MCF 10A (cell line): ENCODE data around the gene TEAD1. TPM values are rescaled to one million over a fixed set of nuclear protein-coding genes. Genes with fewer than 3 reads are reported as not detected.

Experiments used
- BruUV-seq: library from RNA; stranded (reverse); fragments of 400-500 nt; replicated peaks from 2 replicates; lab custom pipeline; 2021; lab: Mats Ljungman, UMichigan
- CTCF ChIA-PET: fragments of 300-600 bp; sonication (Branson Sonifier 250); formaldehyde crosslinking; extraction: SDS; loops from one replicate; lab custom pipeline; 2021; ENCODE audit warnings: antibody characterized with exemption, inconsistent platforms; lab: Yijun Ruan, JAX
- POLR2A ChIA-PET: fragments of 300-600, 350-650 bp; sonication (Branson Sonifier 250); formaldehyde crosslinking; extraction: SDS; loops from one replicate; lab custom pipeline; 2020; ENCODE audit warnings: antibody characterized with exemption, inconsistent platforms; lab: Yijun Ruan, JAX
- DNase-seq: peaks from one replicate; pipeline ENCODE4 v3.0.0-alpha.2; 2018; ENCODE audit not compliant: unreplicated experiment
- H3K27ac Mint-ChIP-seq: one replicate; pipeline ENCODE4 v1.8.0; 2022; ENCODE audit warnings: mild to moderate bottlenecking, low read depth, mixed read lengths; ENCODE audit not compliant: unreplicated experiment
- H3K27me3 Mint-ChIP-seq: one replicate; pipeline ENCODE4 v1.8.0; 2022; ENCODE audit warnings: mixed read lengths; ENCODE audit not compliant: insufficient read depth, unreplicated experiment
- H3K36me3 Mint-ChIP-seq: one replicate; pipeline ENCODE4 v1.8.0; 2022; ENCODE audit warnings: mild to moderate bottlenecking, moderate library complexity, mixed read lengths; ENCODE audit not compliant: insufficient read depth, unreplicated experiment
- H3K4me1 Mint-ChIP-seq: one replicate; pipeline ENCODE4 v1.8.0; 2022; ENCODE audit warnings: mixed read lengths; ENCODE audit not compliant: insufficient read depth, unreplicated experiment
- H3K4me3 Mint-ChIP-seq: one replicate; pipeline ENCODE4 v1.8.0; 2022; ENCODE audit warnings: mild to moderate bottlenecking, moderate library complexity, mixed read lengths; ENCODE audit not compliant: unreplicated experiment
- H3K9me3 Mint-ChIP-seq: one replicate; pipeline ENCODE4 v1.8.0; 2022; ENCODE audit warnings: mixed read lengths; ENCODE audit not compliant: unreplicated experiment
- CTCF ChIP-seq: fragments of 200-600 bp; IDR thresholded peaks from one replicate; pipeline ENCODE4 v1.8.0; 2022; ENCODE audit warnings: antibody characterized with exemption, mild to moderate bottlenecking; ENCODE audit not compliant: unreplicated experiment
- intact Hi-C: fragments of 100-400 bp; cut with micrococcal nuclease; formaldehyde crosslinking; loops from 2 replicates; pipeline ENCODE4 v1.14.1; 2022
- total RNA-seq: library from RNA; stranded (reverse); gene quantifications from 2 replicates; pipeline ENCODE4 v1.2.3, GENCODE V29; 2022

TEAD1 gene
- total RNA-seq, 1 experiment from 2014 or later: 123 TPM

DNA sequence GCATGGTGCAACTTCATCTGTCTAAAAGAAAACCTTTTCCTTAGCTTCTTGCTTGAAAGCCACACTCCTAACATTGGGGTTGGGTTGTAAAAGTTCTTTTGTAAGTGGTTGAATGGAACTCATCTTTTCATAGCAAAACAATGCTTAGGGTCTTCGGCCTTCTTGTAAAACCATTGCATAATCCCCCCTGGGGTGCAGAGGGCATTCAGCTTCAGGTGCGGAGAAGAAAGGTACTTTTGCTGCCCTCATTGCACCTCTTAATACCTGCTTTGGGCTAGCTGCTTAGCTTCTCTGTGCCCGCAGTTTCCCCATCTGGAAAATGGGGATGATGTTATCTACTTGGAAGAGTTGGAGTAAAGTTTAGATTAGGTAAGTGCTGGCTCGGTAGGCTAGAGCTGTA is 10.1 kb downstream of the TEAD1 start:
- no peak overlapping the region for H3K4me3 Mint-ChIP-seq
- intact Hi-C loops: no loop called here
- no peak for DNase-seq
- H3K36me3 Mint-ChIP-seq: peaks cover 59% of the 10 kb centered on the region
- TF ChIP-seq CTCF: no peak
- BruUV-seq: no TSS peak
- H3K9me3 Mint-ChIP-seq: no peaks in the 10 kb centered on the region
- no peaks in the 10 kb centered on the region for H3K27me3 Mint-ChIP-seq
- peaks cover 82% of the 10 kb centered on the region for H3K4me1 Mint-ChIP-seq
- ChIA-PET CTCF (interaction anchor here (0.6 to 1.1 kb wide), 4 partner anchors 22 to 703 kb away, joined by 3 read pairs; no protein-coding TSS in a partner anchor), POLR2A (interaction anchor here (0.7 to 2.9 kb wide), 8 partner anchors 9 to 354 kb away, joined by 3 to 42 read pairs (median 4); no protein-coding TSS in a partner anchor)
- peak overlapping the region; percentile 80 for H3K27ac Mint-ChIP-seq

DNA sequence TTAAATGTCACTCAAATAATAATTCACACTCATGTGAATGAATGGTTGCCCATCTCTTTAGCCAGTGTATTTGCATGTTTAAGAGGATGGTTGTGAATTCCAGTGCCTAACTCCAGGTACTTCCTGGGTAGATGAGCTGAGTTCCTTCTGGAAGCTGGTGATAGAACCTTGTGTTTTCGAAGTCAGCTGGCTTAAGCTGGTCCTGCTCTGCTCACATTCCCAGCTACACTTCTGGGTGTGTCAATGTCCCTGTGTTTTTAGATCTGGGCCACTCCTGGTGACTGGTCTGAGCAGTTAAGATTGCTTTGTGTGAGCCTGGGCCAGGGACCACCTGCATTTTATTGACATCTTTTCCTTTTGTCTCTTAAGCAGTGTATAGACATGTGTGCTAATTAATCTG is 10.6 kb downstream of the TEAD1 start:
- no peak overlapping the region for H3K4me3 Mint-ChIP-seq
- H3K36me3 Mint-ChIP-seq: peaks cover 58% of the 10 kb centered on the region
- TF ChIP-seq CTCF: no peak
- no TSS peak for BruUV-seq
- peak overlapping the region; percentile 80 for H3K27ac Mint-ChIP-seq
- intact Hi-C loops: no loop called here
- H3K4me1 Mint-ChIP-seq: peaks cover 80% of the 10 kb centered on the region
- DNase-seq: no peak
- no peaks in the 10 kb centered on the region for H3K27me3 Mint-ChIP-seq
- ChIA-PET CTCF (interaction anchor here (0.6 to 1.1 kb wide), 4 partner anchors 21 to 704 kb away, joined by 3 read pairs; no protein-coding TSS in a partner anchor), POLR2A (interaction anchor here (0.7 to 2.9 kb wide), 8 partner anchors 9 to 354 kb away, joined by 3 to 42 read pairs (median 4); no protein-coding TSS in a partner anchor)
- no peaks in the 10 kb centered on the region for H3K9me3 Mint-ChIP-seq

- intact Hi-C loops: no loop called here
- H3K4me3 Mint-ChIP-seq: no peak overlapping the region
- DNase-seq: no peak
Measured at GRCh38 chr11:12685229-12685628, 11.0 kb downstream of the TEAD1 start.

More at GRCh38 chr11:12685229-12685628, 11.0 kb downstream of the TEAD1 start:
- no peaks in the 10 kb centered on the region for H3K27me3 Mint-ChIP-seq
- CTCF ChIA-PET: interaction anchor here (1.0 to 1.1 kb wide), 3 partner anchors 21 to 704 kb away, joined by 3 read pairs; no protein-coding TSS in a partner anchor
- no peak for TF ChIP-seq CTCF
- peak overlapping the region; percentile 80 for H3K27ac Mint-ChIP-seq
- POLR2A ChIA-PET: interaction anchor here (0.9 to 2.9 kb wide), 8 partner anchors 8 to 355 kb away, joined by 3 to 42 read pairs (median 4); no protein-coding TSS in a partner anchor
- BruUV-seq: no TSS peak
- H3K36me3 Mint-ChIP-seq: peaks cover 55% of the 10 kb centered on the region
- peaks cover 76% of the 10 kb centered on the region for H3K4me1 Mint-ChIP-seq
- no peaks in the 10 kb centered on the region for H3K9me3 Mint-ChIP-seq
